KMS-11 (cell line): Measurements from ENCODE around the gene CLDN19.
"Not testable (repeated sequence)": the region's sequence is repeated elsewhere in the genome, so short reads cannot be mapped to it uniquely, and the experiment has no call there.

Experiments
- H2AFZ ChIP-seq: fragments of 200-600 bp; sonication (generic); 2 replicates; pipeline ENCODE4 v1.6.1; 2016; ENCODE audit warnings: antibody characterized with exemption, mixed run types, low read depth
- H3K27ac ChIP-seq: fragments of 200-600 bp; sonication (generic); 2 replicates; pipeline ENCODE4 v1.6.1; 2016; ENCODE audit warnings: mild to moderate bottlenecking, mixed run types
- H3K27me3 ChIP-seq: fragments of 200-600 bp; sonication (generic); 2 replicates; pipeline ENCODE4 v1.6.1; 2017; ENCODE audit warnings: mild to moderate bottlenecking, low read depth, mixed run types, moderate library complexity; ENCODE audit not compliant: insufficient read depth
- H3K36me3 ChIP-seq: fragments of 200-600 bp; sonication (generic); 2 replicates; pipeline ENCODE4 v1.6.1; 2017; ENCODE audit warnings: mild to moderate bottlenecking, mixed run types; ENCODE audit not compliant: insufficient read depth
- H3K4me1 ChIP-seq: fragments of 200-600 bp; sonication (generic); 2 replicates; pipeline ENCODE4 v1.6.1; 2016; ENCODE audit warnings: mild to moderate bottlenecking, low read depth, mixed run types; ENCODE audit not compliant: poor library complexity, severe bottlenecking
- H3K4me2 ChIP-seq: fragments of 200-600 bp; sonication (generic); 2 replicates; pipeline ENCODE4 v1.7.0; 2016; ENCODE audit warnings: mild to moderate bottlenecking, mixed run types
- H3K4me3 ChIP-seq: fragments of 200-600 bp; sonication (generic); IDR thresholded peaks from 2 replicates; pipeline ENCODE4 v1.6.1; 2017; ENCODE audit warnings: low read depth, low read length, mixed read lengths; ENCODE audit not compliant: insufficient read depth
- H3K79me2 ChIP-seq: fragments of 200-600 bp; sonication (generic); 2 replicates; pipeline ENCODE4 v1.6.1; 2016; ENCODE audit warnings: low read depth, mixed run types; ENCODE audit not compliant: insufficient read depth
- H3K9ac ChIP-seq: fragments of 200-600 bp; sonication (generic); 2 replicates; pipeline ENCODE4 v1.6.1; 2016; ENCODE audit warnings: mild to moderate bottlenecking, mixed run types
- H4K20me1 ChIP-seq: fragments of 200-600 bp; sonication (generic); 2 replicates; pipeline ENCODE4 v1.6.1; 2016; ENCODE audit warnings: mild to moderate bottlenecking, mixed run types; ENCODE audit not compliant: insufficient read depth
- CTCF ChIP-seq: fragments of 200-600 bp; sonication (generic); conservative IDR thresholded peaks from 2 replicates; pipeline ENCODE4 v1.6.1; 2017; ENCODE audit warnings: low read depth, mild to moderate bottlenecking, antibody characterized with exemption, low read length, moderate library complexity, mixed read lengths

Gene CLDN19

GRCh38 chr1:42720868-42721267 lies 19.2 kb downstream of the CLDN19 start:
- no peak for TF ChIP-seq CTCF
- Histone ChIP-seq H3K27ac (no peak overlapping the region), H3K4me3 (no peak overlapping the region), H2AFZ (no peak overlapping the region), H3K4me1 (no peaks in the 10 kb centered on the region), H3K27me3 (no peaks in the 10 kb centered on the region), H3K36me3 (no peaks in the 10 kb centered on the region), H3K9ac (no peak overlapping the region), H3K79me2 (no peaks in the 10 kb centered on the region), H4K20me1 (no peaks in the 10 kb centered on the region), H3K4me2 (no peak overlapping the region)

GRCh38 chr1:42714441-42714840 lies 25.6 kb downstream of the CLDN19 start:
- H3K27me3 ChIP-seq, H3K36me3 ChIP-seq, H3K4me1 ChIP-seq, H3K9ac ChIP-seq, H3K79me2 ChIP-seq, H3K4me3 ChIP-seq, H3K27ac ChIP-seq, H4K20me1 ChIP-seq, H3K4me2 ChIP-seq, H2AFZ ChIP-seq: not testable (repeated sequence)

GRCh38 chr1:42713293-42713692 lies 26.7 kb downstream of the CLDN19 start:
- Histone ChIP-seq H4K20me1 (no peaks in the 10 kb centered on the region), H3K36me3 (no peaks in the 10 kb centered on the region; the same call in 1 of the 2 replicates), H3K27ac (no peak overlapping the region), H3K4me2 (no peak overlapping the region), H3K27me3 (no peaks in the 10 kb centered on the region), H2AFZ (no peak overlapping the region), H3K79me2 (peaks cover 8% of the 10 kb centered on the region; the same call in 1 of the 2 replicates), H3K9ac (no peak overlapping the region), H3K4me1 (no peaks in the 10 kb centered on the region), H3K4me3 (no peak overlapping the region)
- no peak for TF ChIP-seq CTCF

- H3K4me1 ChIP-seq, H4K20me1 ChIP-seq, H3K9ac ChIP-seq, H3K27me3 ChIP-seq, H3K27ac ChIP-seq, H3K4me2 ChIP-seq, H3K36me3 ChIP-seq, H2AFZ ChIP-seq, H3K79me2 ChIP-seq, H3K4me3 ChIP-seq: not testable (repeated sequence)
Observed at GRCh38 chr1:42712808-42713207, 27.2 kb downstream of the CLDN19 start.

- H3K36me3 ChIP-seq = peaks cover 33% of the 10 kb centered on the region; the same call in 1 of the 2 replicates
- H2AFZ ChIP-seq = no peak overlapping the region
- H3K4me1 ChIP-seq = no peaks in the 10 kb centered on the region
- H3K27me3 ChIP-seq = no peaks in the 10 kb centered on the region
- H4K20me1 ChIP-seq = no peaks in the 10 kb centered on the region
- H3K4me3 ChIP-seq = no peak overlapping the region
- H3K9ac ChIP-seq = no peak overlapping the region
- no peak overlapping the region for H3K4me2 ChIP-seq
- no peak for TF ChIP-seq CTCF
- peaks cover 18% of the 10 kb centered on the region; the same call in 1 of the 2 replicates for H3K79me2 ChIP-seq
- H3K27ac ChIP-seq = no peak overlapping the region
Observed at GRCh38 chr1:42703888-42704464, 36.1 kb downstream of the CLDN19 start.
